ENCODE results near the gene ZFAND6.
"Not testable (repeated sequence)": the region's sequence is repeated elsewhere in the genome, so short reads cannot be mapped to it uniquely, and the experiment has no call there.

Gene ZFAND6

GRCh38 chr15:80045219-80045618 lies 14.3 kb upstream of the ZFAND6 start:
- not testable (repeated sequence) for H4K91ac ChIP-seq (ENCODE audit: low read depth, low read length); H3K4ac ChIP-seq (ENCODE audit: low read depth, low read length); H3K79me1 ChIP-seq (ENCODE audit: low read length); H2AK5ac ChIP-seq (ENCODE audit: low read length); H4K8ac ChIP-seq (ENCODE audit: low read depth, low read length); H3K23ac ChIP-seq (ENCODE audit: low read length); H3K4me3 ChIP-seq (ENCODE audit: low read depth, low read length); H4K12ac ChIP-seq (ENCODE audit: low read depth, low read length); H3K4me1 ChIP-seq (ENCODE audit: control insufficient read depth in 1 of 2, insufficient read depth in 2 of 2, low read length in 2 of 2); H3K79me2 ChIP-seq (ENCODE audit: control insufficient read depth, insufficient read depth, low read length, poor library complexity); H2AFZ ChIP-seq (ENCODE audit: insufficient read depth, low read length, poor library complexity); H3K36me3 ChIP-seq (ENCODE audit: control insufficient read depth in 1 of 2, insufficient read depth in 2 of 2, low read length in 2 of 2); H3K4me2 ChIP-seq (ENCODE audit: low read length); H2BK5ac ChIP-seq (ENCODE audit: low read depth, low read length, poor library complexity); H3K14ac ChIP-seq (ENCODE audit: low read length); H3K9me3 ChIP-seq (ENCODE audit: insufficient read depth, low read depth, low read length); H3K18ac ChIP-seq (ENCODE audit: low read length); H3K9ac ChIP-seq (ENCODE audit: low read length); DNase-seq; H2BK12ac ChIP-seq (ENCODE audit: low read length); H2BK120ac ChIP-seq (ENCODE audit: insufficient read depth, low read length, poor library complexity); H3K27me3 ChIP-seq (ENCODE audit: insufficient read depth, low read length); H3K27ac ChIP-seq (ENCODE audit: low read depth, low read length)
- WGBS (ENCODE audit: extremely low coverage, insufficient coverage, insufficient read length) = no CpG with 5 or more reads among the region's 10 CpGs

GRCh38 chr15:80049046-80049445 lies 10.4 kb upstream of the ZFAND6 start:
- Histone ChIP-seq H4K12ac (ENCODE audit: low read depth, low read length) (no peak overlapping the region), H3K14ac (ENCODE audit: low read length) (no peak overlapping the region), H2BK5ac (ENCODE audit: low read depth, low read length, poor library complexity) (no peak overlapping the region), H3K27me3 (ENCODE audit: insufficient read depth, low read length) (no peaks in the 10 kb centered on the region), H2BK12ac (ENCODE audit: low read length) (no peak overlapping the region), H3K23ac (ENCODE audit: low read length) (no peak overlapping the region), H3K36me3 (ENCODE audit: control insufficient read depth in 1 of 2, insufficient read depth in 2 of 2, low read length in 2 of 2) (no peaks in the 10 kb centered on the region), H3K4me1 (ENCODE audit: control insufficient read depth in 1 of 2, insufficient read depth in 2 of 2, low read length in 2 of 2) (no peaks in the 10 kb centered on the region), H3K4me3 (ENCODE audit: low read depth, low read length) (no peak overlapping the region), H3K79me2 (ENCODE audit: control insufficient read depth, insufficient read depth, low read length, poor library complexity) (no peaks in the 10 kb centered on the region), H3K9ac (ENCODE audit: low read length) (no peak overlapping the region), H4K91ac (ENCODE audit: low read depth, low read length) (no peak overlapping the region), H3K4ac (ENCODE audit: low read depth, low read length) (no peak overlapping the region), H3K79me1 (ENCODE audit: low read length) (no peaks in the 10 kb centered on the region), H2AFZ (ENCODE audit: insufficient read depth, low read length, poor library complexity) (no peak overlapping the region), H2AK5ac (ENCODE audit: low read length) (no peak overlapping the region), H4K8ac (ENCODE audit: low read depth, low read length) (no peak overlapping the region), H2BK120ac (ENCODE audit: insufficient read depth, low read length, poor library complexity) (no peak overlapping the region), H3K27ac (ENCODE audit: low read depth, low read length) (no peak overlapping the region), H3K9me3 (ENCODE audit: insufficient read depth, low read depth, low read length) (no peaks in the 10 kb centered on the region), H3K4me2 (ENCODE audit: low read length) (no peak overlapping the region), H3K18ac (ENCODE audit: low read length) (no peak overlapping the region)
- WGBS (ENCODE audit: extremely low coverage, insufficient coverage, insufficient read length) = no CpG with 5 or more reads among the region's 2 CpGs
- DNase-seq = no peak

GRCh38 chr15:80052597-80053304 lies 6.7 kb upstream of the ZFAND6 start:
- H3K27me3 ChIP-seq (ENCODE audit: insufficient read depth, low read length) = no peaks in the 10 kb centered on the region
- no peak overlapping the region for H3K27ac ChIP-seq (ENCODE audit: low read depth, low read length)
- no peak overlapping the region for H3K9ac ChIP-seq (ENCODE audit: low read length)
- H3K4me2 ChIP-seq (ENCODE audit: low read length) = no peak overlapping the region
- H3K9me3 ChIP-seq (ENCODE audit: insufficient read depth, low read depth, low read length) = no peaks in the 10 kb centered on the region
- H3K4ac ChIP-seq (ENCODE audit: low read depth, low read length) = no peak overlapping the region
- no peaks in the 10 kb centered on the region for H3K36me3 ChIP-seq (ENCODE audit: control insufficient read depth in 1 of 2, insufficient read depth in 2 of 2, low read length in 2 of 2)
- no peaks in the 10 kb centered on the region for H3K79me2 ChIP-seq (ENCODE audit: control insufficient read depth, insufficient read depth, low read length, poor library complexity)
- H3K4me1 ChIP-seq (ENCODE audit: control insufficient read depth in 1 of 2, insufficient read depth in 2 of 2, low read length in 2 of 2) = no peaks in the 10 kb centered on the region
- H3K4me3 ChIP-seq (ENCODE audit: low read depth, low read length) = no peak overlapping the region
- no peak overlapping the region for H3K23ac ChIP-seq (ENCODE audit: low read length)
- no peak overlapping the region for H2BK120ac ChIP-seq (ENCODE audit: insufficient read depth, low read length, poor library complexity)
- H2BK12ac ChIP-seq (ENCODE audit: low read length) = no peak overlapping the region
- H4K12ac ChIP-seq (ENCODE audit: low read depth, low read length) = no peak overlapping the region
- no CpG with 5 or more reads among the region's 6 CpGs for WGBS (ENCODE audit: extremely low coverage, insufficient coverage, insufficient read length)
- no peak overlapping the region for H3K14ac ChIP-seq (ENCODE audit: low read length)
- no peak overlapping the region for H4K91ac ChIP-seq (ENCODE audit: low read depth, low read length)
- no peak overlapping the region for H3K18ac ChIP-seq (ENCODE audit: low read length)
- no peak overlapping the region for H2BK5ac ChIP-seq (ENCODE audit: low read depth, low read length, poor library complexity)
- no peak overlapping the region for H4K8ac ChIP-seq (ENCODE audit: low read depth, low read length)
- no peak overlapping the region for H2AFZ ChIP-seq (ENCODE audit: insufficient read depth, low read length, poor library complexity)
- no peaks in the 10 kb centered on the region for H3K79me1 ChIP-seq (ENCODE audit: low read length)
- DNase-seq = no peak
- H2AK5ac ChIP-seq (ENCODE audit: low read length) = no peak overlapping the region

- Histone ChIP-seq H3K36me3 (ENCODE audit: control insufficient read depth in 1 of 2, insufficient read depth in 2 of 2, low read length in 2 of 2) (no peaks in the 10 kb centered on the region), H3K9ac (ENCODE audit: low read length) (no peak overlapping the region)
Measured at GRCh38 chr15:80055933-80056332, 3.5 kb upstream of the ZFAND6 start.

More at GRCh38 chr15:80055933-80056332, 3.5 kb upstream of the ZFAND6 start:
- H3K23ac ChIP-seq (ENCODE audit: low read length) = no peak overlapping the region
- no peak overlapping the region for H2AFZ ChIP-seq (ENCODE audit: insufficient read depth, low read length, poor library complexity)
- no peak overlapping the region for H2AK5ac ChIP-seq (ENCODE audit: low read length)
- no peak overlapping the region for H3K14ac ChIP-seq (ENCODE audit: low read length)
- H3K9me3 ChIP-seq (ENCODE audit: insufficient read depth, low read depth, low read length) = no peaks in the 10 kb centered on the region
- no peak for DNase-seq
- H3K79me2 ChIP-seq (ENCODE audit: control insufficient read depth, insufficient read depth, low read length, poor library complexity) = peaks cover 2% of the 10 kb centered on the region
- no peak overlapping the region for H3K4me2 ChIP-seq (ENCODE audit: low read length)
- H3K4me1 ChIP-seq (ENCODE audit: control insufficient read depth in 1 of 2, insufficient read depth in 2 of 2, low read length in 2 of 2) = peaks cover 5 to 6% of the 10 kb centered on the region in 2 experiments
- H2BK120ac ChIP-seq (ENCODE audit: insufficient read depth, low read length, poor library complexity) = no peak overlapping the region
- no peak overlapping the region for H2BK5ac ChIP-seq (ENCODE audit: low read depth, low read length, poor library complexity)
- no peak overlapping the region for H3K18ac ChIP-seq (ENCODE audit: low read length)
- H3K4me3 ChIP-seq (ENCODE audit: low read depth, low read length) = no peak overlapping the region
- H4K91ac ChIP-seq (ENCODE audit: low read depth, low read length) = no peak overlapping the region
- H3K27me3 ChIP-seq (ENCODE audit: insufficient read depth, low read length) = no peaks in the 10 kb centered on the region
- no peak overlapping the region for H2BK12ac ChIP-seq (ENCODE audit: low read length)
- WGBS (ENCODE audit: extremely low coverage, insufficient coverage, insufficient read length) = no CpG with 5 or more reads among the region's 2 CpGs
- no peak overlapping the region for H4K12ac ChIP-seq (ENCODE audit: low read depth, low read length)
- H3K27ac ChIP-seq (ENCODE audit: low read depth, low read length) = no peak overlapping the region
- H3K79me1 ChIP-seq (ENCODE audit: low read length) = peaks cover 5% of the 10 kb centered on the region
- no peak overlapping the region for H4K8ac ChIP-seq (ENCODE audit: low read depth, low read length)
- H3K4ac ChIP-seq (ENCODE audit: low read depth, low read length) = no peak overlapping the region
